ENCODE measurements around the gene HIVEP2. TPM values are rescaled to one million over a fixed set of nuclear protein-coding genes. Genes with fewer than 3 reads are reported as not detected.

Gene HIVEP2
- total and polyA plus RNA-seq, 9 donors = 8.4 to 58.9 (median 32.1) TPM

GRCh38 chr6:142867988-142868812 lies 76.8 kb downstream of the HIVEP2 start:
- 21 to 35% (median 23%) methylated on average over 5 of the region's 5 CpGs for whole genome bisulfite sequencing, 3 donors
- H3K27ac ChIP-seq = no peak overlapping the region
- no peak for DNase-seq
- no peak overlapping the region for H3K4me3 ChIP-seq
- TF ChIP-seq EP300 (IDR thresholded peaks at IDR 0.05) (no peak), POLR2A (IDR thresholded peaks at IDR 0.05) (no peak), CTCF (IDR thresholded peaks at IDR 0.05) (no peak)
- intact Hi-C loops (cut with DNase I) = no loop called here
- H3K4me1 ChIP-seq (ENCODE audit: insufficient read depth) = peaks cover 6% of the 10 kb centered on the region
- no peaks in the 10 kb centered on the region for H3K9me3 ChIP-seq
- H3K36me3 ChIP-seq = no peaks in the 10 kb centered on the region
- no peaks in the 10 kb centered on the region for H3K27me3 ChIP-seq

GRCh38 chr6:142867355-142867801 lies 77.6 kb downstream of the HIVEP2 start:
- intact Hi-C loops (cut with DNase I) = no loop called here

GRCh38 chr6:142863981-142864380 lies 81.0 kb downstream of the HIVEP2 start:
- no peak overlapping the region for H3K27ac ChIP-seq
- intact Hi-C loops (cut with DNase I) = no loop called here
- no peak for TF ChIP-seq EP300 (IDR thresholded peaks at IDR 0.05)
- no peak for TF ChIP-seq POLR2A (IDR thresholded peaks at IDR 0.05)
- no peak for TF ChIP-seq CTCF (IDR thresholded peaks at IDR 0.05)
- WGBS, 3 donors = 55 to 70% (median 60%) methylated on average over 2 of the region's 2 CpGs
- peaks cover 3% of the 10 kb centered on the region for H3K4me1 ChIP-seq (ENCODE audit: insufficient read depth)
- no peaks in the 10 kb centered on the region for H3K36me3 ChIP-seq
- no peak overlapping the region for H3K4me3 ChIP-seq
- DNase-seq = no peak
- no peaks in the 10 kb centered on the region for H3K9me3 ChIP-seq
- H3K27me3 ChIP-seq = no peaks in the 10 kb centered on the region

More at GRCh38 chr6:142867355-142867801, 77.6 kb downstream of the HIVEP2 start:
- DNase-seq = no peak
- Histone ChIP-seq H3K36me3 (no peaks in the 10 kb centered on the region), H3K27me3 (no peaks in the 10 kb centered on the region), H3K27ac (no peak overlapping the region), H3K4me3 (no peak overlapping the region), H3K9me3 (no peaks in the 10 kb centered on the region), H3K4me1 (ENCODE audit: insufficient read depth) (peaks cover 6% of the 10 kb centered on the region)
- TF ChIP-seq CTCF (IDR thresholded peaks at IDR 0.05) (no peak), POLR2A (IDR thresholded peaks at IDR 0.05) (no peak), EP300 (IDR thresholded peaks at IDR 0.05) (no peak)
- 43 to 69% (median 66%) methylated on average over 4 of the region's 4 CpGs for WGBS, 3 donors

- intact Hi-C loops (cut with DNase I) = no loop called here
- Histone ChIP-seq H3K4me3 (no peak overlapping the region), H3K4me1 (ENCODE audit: insufficient read depth) (peaks cover 4% of the 10 kb centered on the region), H3K27ac (no peak overlapping the region), H3K36me3 (no peaks in the 10 kb centered on the region), H3K27me3 (no peaks in the 10 kb centered on the region), H3K9me3 (no peaks in the 10 kb centered on the region)
- TF ChIP-seq POLR2A (IDR thresholded peaks at IDR 0.05) (no peak), CTCF (IDR thresholded peaks at IDR 0.05) (no peak), EP300 (IDR thresholded peaks at IDR 0.05) (no peak)
- no peak for DNase-seq
- 79 to 87% (median 83%) methylated on average over 3 of the region's 3 CpGs for WGBS, 3 donors
Observed at GRCh38 chr6:142861711-142862110, 83.3 kb downstream of the HIVEP2 start.
